ENCODE measurements around the gene TLE3.

Gene TLE3

GRCh38 chr15:70048578-70049514, 48.9 kb downstream of the TLE3 start:
- DNase-seq (ENCODE audit: low read depth in 3 of 3), result no peak

GRCh38 chr15:70048198-70048565, 49.5 kb downstream of the TLE3 start:
- no peak for DNase-seq (ENCODE audit: low read depth in 3 of 3)

DNA sequence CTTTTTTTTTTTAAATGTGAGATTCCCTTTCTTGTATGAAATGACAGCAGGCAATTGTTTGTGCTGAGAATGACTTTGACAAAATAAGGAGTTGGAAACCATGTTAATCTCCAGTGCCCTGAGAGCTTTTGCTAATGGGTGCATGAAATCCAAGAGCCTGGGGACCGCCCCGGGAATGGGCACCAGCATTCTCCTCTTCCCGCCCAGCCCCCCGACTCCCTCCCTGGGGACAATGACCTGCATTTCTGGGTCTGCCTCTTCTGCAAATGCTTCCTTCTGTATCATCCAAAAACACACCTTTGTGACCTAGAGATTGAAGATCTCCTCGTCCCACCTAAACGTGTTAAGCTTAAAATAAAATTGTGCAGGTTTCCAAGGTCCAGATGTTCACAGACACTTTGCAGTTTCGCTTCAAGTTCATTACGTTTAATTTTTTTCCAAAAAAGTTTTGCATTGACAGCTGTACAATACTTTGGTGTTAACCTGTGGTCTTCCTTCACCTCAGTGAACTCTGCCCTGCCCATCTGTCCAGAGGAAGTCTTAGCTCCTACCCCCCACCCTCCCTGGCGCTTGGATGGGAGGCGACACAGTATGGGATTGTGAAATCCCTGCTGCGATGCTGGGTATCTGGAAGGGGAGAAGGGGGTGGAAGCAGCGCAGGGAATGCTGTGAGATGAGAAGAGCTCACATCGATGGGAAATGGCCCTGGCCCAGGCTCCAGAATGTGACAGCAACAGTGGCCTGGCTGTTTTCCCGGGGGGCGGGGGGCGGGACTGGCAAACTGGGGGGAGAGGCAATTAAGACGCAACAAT, 50.1 kb downstream of the TLE3 start:
- DNase-seq (ENCODE audit: low read depth in 3 of 3), result no peak

- no peak for DNase-seq (ENCODE audit: low read depth in 3 of 3)
Measured at GRCh38 chr15:70046679-70047369, 50.9 kb downstream of the TLE3 start.

GRCh38 chr15:70045045-70045444, 52.7 kb downstream of the TLE3 start:
- no peak for DNase-seq (ENCODE audit: low read depth in 3 of 3)

- DNase-seq (ENCODE audit: low read depth in 3 of 3), result no peak
Measured at GRCh38 chr15:70044168-70044567, 53.5 kb downstream of the TLE3 start.

DNA sequence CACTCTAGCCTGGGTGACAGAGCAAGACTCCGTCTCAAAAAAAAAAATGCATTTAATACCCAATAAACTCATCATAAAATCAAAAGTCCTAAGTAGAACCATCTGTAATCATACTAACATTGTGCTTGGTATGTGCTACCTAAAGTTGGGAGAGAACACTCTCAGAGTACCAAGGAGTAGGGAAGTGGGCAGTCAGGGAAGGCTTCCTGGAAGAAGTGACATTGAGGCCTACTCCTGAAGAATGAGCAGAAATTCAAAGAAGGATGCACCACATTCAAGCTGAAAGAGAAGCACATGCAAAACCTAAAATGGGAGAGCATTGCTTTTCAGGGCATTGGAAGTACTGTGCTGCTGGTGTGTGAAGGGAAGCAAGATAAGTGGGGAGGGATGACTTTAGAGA, 54.1 kb downstream of the TLE3 start:
- no peak for DNase-seq (ENCODE audit: low read depth in 3 of 3)

DNA sequence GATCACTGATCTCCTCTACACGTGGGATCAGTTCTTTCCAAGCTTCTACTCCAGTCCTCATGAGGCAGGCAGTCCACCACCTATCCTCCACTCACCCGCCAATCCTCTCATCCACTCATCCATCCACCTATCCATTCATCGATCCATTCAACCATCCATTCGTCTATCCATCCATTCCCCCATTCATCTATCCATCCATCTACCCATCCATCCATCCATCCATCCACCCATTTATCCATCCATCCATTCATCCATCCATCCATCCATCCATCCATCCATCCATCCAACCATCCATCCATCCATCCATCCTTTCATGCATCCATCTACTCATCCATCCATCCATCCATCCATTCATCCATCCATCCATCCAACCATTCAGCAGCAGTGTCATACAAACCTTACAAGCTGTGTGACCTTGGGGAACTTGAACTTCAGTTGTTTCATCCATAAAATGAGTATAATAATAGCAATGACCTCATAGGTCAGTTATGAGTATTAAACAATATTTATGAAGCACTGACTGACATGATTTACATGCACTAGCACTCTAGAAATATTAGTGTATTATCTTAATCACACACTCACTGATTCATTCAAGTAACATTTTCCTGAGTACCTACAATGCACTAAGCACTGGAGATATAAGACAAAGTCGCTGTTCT, 55.0 kb downstream of the TLE3 start:
- no peak for DNase-seq (ENCODE audit: low read depth in 3 of 3)

DNA sequence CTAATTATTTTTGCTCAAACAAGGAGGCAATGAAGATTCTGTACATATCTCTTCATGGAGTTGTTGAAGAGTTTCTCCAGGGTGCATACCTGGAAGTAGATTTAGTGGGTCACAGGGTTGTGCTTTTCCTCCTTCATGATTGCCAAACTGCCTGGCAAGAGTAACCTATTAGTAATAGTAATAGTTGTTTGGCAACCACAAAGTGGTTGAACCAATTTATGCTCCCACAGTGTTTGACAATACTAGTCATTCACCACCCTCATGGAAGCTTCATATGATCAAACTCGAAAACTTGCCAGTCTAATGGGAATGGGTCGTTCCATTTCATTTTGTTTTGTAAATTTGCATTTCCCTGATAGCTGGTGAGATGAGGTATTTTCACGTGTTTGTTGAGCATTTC, 57.8 kb downstream of the TLE3 start:
- no peak for DNase-seq (ENCODE audit: low read depth in 3 of 3)

- DNase-seq (ENCODE audit: low read depth in 3 of 3), result no peak
Measured at GRCh38 chr15:70038730-70039392, 58.9 kb downstream of the TLE3 start.

DNA sequence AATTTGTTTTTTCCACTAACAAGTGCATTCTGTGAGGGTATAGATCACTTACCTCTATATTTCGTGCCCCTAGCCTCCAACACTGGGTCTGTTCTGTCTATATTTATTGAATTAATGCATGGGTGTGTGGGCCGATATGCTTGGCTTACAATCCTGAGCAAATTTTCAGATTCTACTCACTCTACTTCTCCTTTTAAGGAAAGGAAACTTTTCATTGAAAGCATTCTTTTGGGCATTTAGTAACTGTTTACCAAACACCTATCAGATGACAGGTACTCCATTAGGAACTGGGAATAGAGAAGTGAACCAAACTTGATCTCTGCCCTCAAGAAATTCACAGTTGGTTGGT, 60.5 kb downstream of the TLE3 start:
- DNase-seq (ENCODE audit: low read depth in 3 of 3), result no peak

GRCh38 chr15:70036585-70037291, 61.0 kb downstream of the TLE3 start:
- DNase-seq (ENCODE audit: low read depth in 3 of 3), result no peak

- no peak for DNase-seq (ENCODE audit: low read depth in 3 of 3)
Measured at GRCh38 chr15:70035719-70036077, 62.0 kb downstream of the TLE3 start.

DNA sequence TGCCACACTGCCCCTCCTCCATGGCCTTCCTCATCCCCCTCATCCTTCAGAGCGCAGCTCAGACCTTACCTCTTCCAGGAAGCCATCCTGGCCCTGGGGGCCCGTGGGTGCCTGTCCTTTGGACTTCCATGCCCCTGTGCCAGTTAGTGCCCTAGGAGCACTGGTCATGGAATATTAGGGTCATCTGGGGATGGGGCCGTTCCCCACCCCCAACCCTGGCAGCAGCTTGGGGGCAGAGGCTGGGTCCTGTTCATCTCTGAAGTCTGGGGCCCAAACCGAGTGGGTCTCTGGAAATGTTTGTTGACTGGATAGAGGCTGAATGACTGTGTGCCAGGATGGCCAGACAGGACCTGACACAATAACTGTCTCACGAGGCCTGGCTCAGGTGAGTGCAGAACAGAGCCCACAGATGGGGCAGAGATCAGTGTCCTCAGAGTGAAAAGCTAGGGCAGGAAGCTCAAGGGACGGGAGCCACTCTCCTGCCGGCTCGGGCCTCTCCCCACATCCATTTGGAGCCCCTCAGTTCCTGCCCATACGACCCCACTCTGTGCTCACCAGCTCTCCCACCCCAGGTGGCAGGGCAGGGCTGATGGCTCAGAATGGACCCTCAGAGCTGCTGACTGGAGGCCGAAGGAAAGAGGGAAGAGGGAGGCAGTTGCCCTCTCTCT, 62.5 kb downstream of the TLE3 start:
- DNase-seq (ENCODE audit: low read depth in 3 of 3), result no peak

- DNase-seq (ENCODE audit: low read depth in 3 of 3), result no peak
Measured at GRCh38 chr15:70034596-70034995, 63.1 kb downstream of the TLE3 start.

GRCh38 chr15:70034141-70034540, 63.6 kb downstream of the TLE3 start:
- no peak for DNase-seq (ENCODE audit: low read depth in 3 of 3)

GRCh38 chr15:70033529-70034140, 64.1 kb downstream of the TLE3 start:
- no peak for DNase-seq (ENCODE audit: low read depth in 3 of 3)

DNA sequence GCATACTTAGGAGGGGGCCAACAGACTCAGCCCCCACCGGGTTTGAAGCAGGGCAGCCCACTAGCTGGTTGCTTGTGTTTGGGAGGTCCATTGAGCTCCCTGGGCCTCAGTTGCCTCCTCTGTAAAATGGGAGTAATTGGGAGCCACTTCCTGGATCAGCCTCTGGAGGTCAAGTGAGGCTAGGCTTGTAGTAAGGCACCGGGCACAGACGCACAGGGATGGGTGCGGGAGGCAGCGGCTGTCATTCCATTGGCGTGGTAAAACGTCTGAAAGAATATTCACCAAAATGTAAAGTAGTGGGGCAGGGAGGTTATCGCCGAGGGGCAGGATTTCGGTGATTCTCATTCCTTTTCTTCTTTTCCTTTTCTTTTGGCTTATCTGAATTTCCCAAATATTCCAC, 64.6 kb downstream of the TLE3 start:
- no peak for DNase-seq (ENCODE audit: low read depth in 3 of 3)

DNA sequence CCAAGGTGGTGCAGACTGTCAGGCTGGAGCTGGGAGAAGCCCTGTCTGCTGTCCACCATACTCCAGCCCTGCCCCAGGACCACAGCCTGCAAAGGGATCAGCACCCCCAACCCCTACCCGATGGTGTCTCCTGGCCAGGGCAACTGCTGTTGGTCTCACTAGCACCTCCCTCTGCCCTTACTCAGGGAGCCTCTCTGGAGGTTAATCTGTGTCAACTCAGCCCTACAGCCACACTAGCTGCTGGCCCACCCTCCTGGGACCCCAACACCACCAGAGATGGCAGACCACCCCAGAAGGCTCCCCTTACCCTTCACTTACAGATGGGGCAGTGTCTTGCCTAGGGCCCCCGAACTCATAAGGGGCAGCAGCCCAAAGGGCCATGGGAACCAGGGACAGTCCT, 65.2 kb downstream of the TLE3 start:
- no peak for DNase-seq (ENCODE audit: low read depth in 3 of 3)

- DNase-seq (ENCODE audit: low read depth in 3 of 3), result no peak
Measured at GRCh38 chr15:70031713-70032112, 66.0 kb downstream of the TLE3 start.

All from stimulated activated CD4-positive, alpha-beta T cell treated with anti-CD3 and anti-CD28 coated beads, TNF-alpha, amount 100 ng/mL, for 48 hours (primary cell).